ENCODE data around the gene SLC25A6. TPM values are rescaled to one million over a fixed set of nuclear protein-coding genes. Genes with fewer than 3 reads are reported as not detected.
"Not testable (repeated sequence)": the region's sequence is repeated elsewhere in the genome, so short reads cannot be mapped to it uniquely, and the experiment has no call there.

SLC25A6 gene
- polyA plus RNA-seq, 1 donor, result 449 TPM

- no peak for DNase-seq (ENCODE audit: low read depth)
Measured at GRCh38 chrX:1354036-1355019, 37.6 kb downstream of the SLC25A6 start.

DNA sequence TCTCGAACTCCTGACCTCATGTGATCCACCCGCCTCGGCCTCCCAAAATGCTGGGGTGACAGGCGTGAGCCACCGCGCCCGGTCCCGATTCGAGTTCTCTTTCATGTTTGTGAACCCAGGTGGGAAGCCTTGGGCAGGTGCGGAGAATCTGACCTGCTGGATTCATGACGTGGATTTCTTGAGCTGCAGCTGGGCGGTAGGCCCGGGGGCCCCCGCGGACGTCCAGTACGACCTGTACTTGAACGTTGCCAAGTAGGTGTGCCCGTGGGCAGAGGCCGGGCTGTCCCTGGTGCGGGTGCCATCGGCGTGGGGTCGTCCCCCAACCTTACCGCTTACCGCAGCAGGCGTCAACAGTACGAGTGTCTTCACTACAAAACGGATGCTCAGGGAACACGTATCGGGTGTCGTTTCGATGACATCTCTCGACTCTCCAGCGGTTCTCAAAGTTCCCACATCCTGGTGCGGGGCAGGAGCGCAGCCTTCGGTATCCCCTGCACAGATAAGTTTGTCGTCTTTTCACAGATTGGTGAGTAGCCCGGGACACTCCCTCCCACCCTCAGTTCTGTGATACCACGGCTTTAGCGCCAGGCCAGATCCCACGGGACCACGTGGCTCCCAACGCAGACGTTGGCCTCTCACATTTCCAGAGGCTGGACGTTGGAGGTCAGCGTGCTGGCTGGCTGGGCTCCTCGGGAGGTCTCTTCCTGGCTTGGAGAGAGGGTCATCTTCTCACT lies 39.8 kb downstream of the SLC25A6 start:
- no peak for DNase-seq (ENCODE audit: low read depth)

- not testable (repeated sequence) for DNase-seq (ENCODE audit: low read depth)
Measured at GRCh38 chrX:1349606-1350005, 42.3 kb downstream of the SLC25A6 start.

DNA sequence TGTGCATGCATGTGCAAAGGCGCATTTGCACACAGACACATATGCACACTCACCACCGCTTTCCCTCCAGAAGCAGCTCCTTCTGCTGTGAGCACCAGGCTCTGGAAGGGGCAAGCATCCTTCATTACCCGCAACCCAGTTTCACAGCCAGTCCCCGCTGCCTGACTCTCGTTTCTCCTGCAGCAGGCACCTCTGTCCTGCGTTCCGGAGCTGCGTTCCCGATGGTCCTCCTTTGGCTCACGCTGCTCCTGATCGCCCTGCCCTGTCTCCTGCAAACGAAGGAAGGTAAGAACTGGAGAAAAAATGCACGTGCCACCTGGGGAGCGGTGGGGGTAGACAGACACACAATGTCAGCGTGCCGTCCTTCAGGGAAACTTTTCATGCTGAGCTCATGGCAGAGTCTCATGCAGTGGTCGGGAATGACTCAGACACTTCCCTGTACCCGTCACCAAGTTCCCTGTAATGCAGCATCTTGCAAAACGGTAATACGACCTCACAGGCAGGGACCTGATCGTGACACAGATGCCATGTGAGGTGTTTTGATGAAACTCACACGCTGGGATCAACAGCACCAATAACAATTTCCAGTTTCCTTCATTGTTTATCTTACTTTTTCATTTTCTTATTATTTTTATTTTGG lies 50.2 kb downstream of the SLC25A6 start:
- no peak for DNase-seq (ENCODE audit: low read depth)

GRCh38 chrX:1336948-1337779 lies 54.7 kb downstream of the SLC25A6 start:
- no peak for DNase-seq (ENCODE audit: low read depth)

- DNase-seq (ENCODE audit: low read depth), result no peak
Measured at GRCh38 chrX:1336331-1336943, 55.5 kb downstream of the SLC25A6 start, which contains the start of gene IL3RA. Gene IL3RA (plus strand): TSS chrX:1336785. CDS start chrX:1341766, 4,981 bp downstream.

Other genes starting within 250 kb of the SLC25A6 start
- 0.08 TPM for gene CRLF2, start 179.5 kb downstream of the SLC25A6 start, polyA plus RNA-seq (ENCODE audit: insufficient read length)
- 3.0 TPM for gene CSF2RA, start 123.3 kb downstream of the SLC25A6 start, polyA plus RNA-seq (ENCODE audit: insufficient read length)
- 18.7 TPM for gene IL3RA, start 55.3 kb downstream of the SLC25A6 start, polyA plus RNA-seq (ENCODE audit: insufficient read length)
- 17.8 TPM for gene ASMTL, start 60.8 kb upstream of the SLC25A6 start, polyA plus RNA-seq (ENCODE audit: insufficient read length)
- 0.51 TPM for gene P2RY8, start 145.1 kb upstream of the SLC25A6 start, polyA plus RNA-seq (ENCODE audit: insufficient read length)
- 26.7 TPM for gene AKAP17A, start 199.5 kb upstream of the SLC25A6 start, polyA plus RNA-seq (ENCODE audit: insufficient read length)
- not detected for gene ASMT, start 222.9 kb upstream of the SLC25A6 start, polyA plus RNA-seq (ENCODE audit: insufficient read length)

All from forelimb muscle (tissue), 1 donor.